B cell (primary cell): ENCODE results near the gene BBOX1. TPM values are rescaled to one million over a fixed set of nuclear protein-coding genes. Genes with fewer than 3 reads are reported as not detected.

Experiments
- ATAC-seq: fragments of 200-7000 bp; cut with Tn5 transposase; one replicate; pipeline ENCODE4 v1.10.0; 2021; ENCODE audit warnings: low read depth, mild to moderate bottlenecking, moderate number of reproducible peaks, moderate library complexity
- CTCF ChIA-PET: fragments of 350-600 bp; sonication (Branson Sonifier 250); formaldehyde crosslinking; loops from one replicate; lab custom pipeline; 2021; ENCODE audit warnings: antibody characterized with exemption, inconsistent platforms; lab: Charles Lee
- POLR2A ChIA-PET: fragments of 350-600 bp; sonication (Branson Sonifier 250); formaldehyde crosslinking; loops from one replicate; lab custom pipeline; 2021; ENCODE audit warnings: antibody characterized with exemption; lab: Charles Lee
- DNase-seq: peaks from one replicate; pipeline ENCODE4 v3.0.0; 2013
- H2AFZ ChIP-seq: 2 replicates; pipeline ENCODE4 v1.6.1; 2012; ENCODE audit warnings: mild to moderate bottlenecking, low read depth, low read length; ENCODE audit not compliant: insufficient read depth, poor library complexity, severe bottlenecking
- H3K27ac ChIP-seq, 2 donors: 1 replicate in 1 of 2; 2 replicates in 1 of 2; pipeline ENCODE4 v1.5.1; 2012 to 2013; ENCODE audit warnings: low read length in 2 of 2, mild to moderate bottlenecking in 2 of 2, moderate library complexity in 1 of 2
- H3K27me3 ChIP-seq, 4 experiments: fragments of 200-600 bp in 1 of 4; sonication (generic) in 1 of 4; replicated peaks in 1 of 4; 1 replicate in 2 of 4; 2 replicates in 2 of 4; pipeline versions ENCODE4 v1.6.1 to v1.7.0; 2013 to 2016; ENCODE audit warnings: low read length in 3 of 4, mild to moderate bottlenecking in 2 of 4, mixed read lengths in 1 of 4, moderate library complexity in 1 of 4; ENCODE audit not compliant: insufficient read depth in 4 of 4, control insufficient read depth in 3 of 4; ENCODE audit errors: control extremely low read depth in 1 of 4
- H3K36me3 ChIP-seq, 2 experiments: replicated peaks in 1 of 2; 1 replicate in 1 of 2; 2 replicates in 1 of 2; pipeline versions ENCODE4 v1.6.1 to v1.7.1; 2013; ENCODE audit warnings: low read length in 1 of 2; ENCODE audit not compliant: insufficient read depth in 2 of 2, control insufficient read depth in 1 of 2; ENCODE audit errors: control extremely low read depth in 1 of 2, extremely low read depth in 1 of 2
- H3K4me1 ChIP-seq, 2 donors: fragments of 200-600 bp in 1 of 2; sonication (generic) in 1 of 2; 1 replicate in 1 of 2; 2 replicates in 1 of 2; pipeline versions ENCODE4 v1.5.1 to v1.6.1; 2013 to 2017; ENCODE audit warnings: low read length in 2 of 2; ENCODE audit not compliant: control insufficient read depth in 2 of 2, insufficient read depth in 2 of 2
- H3K4me2 ChIP-seq: replicated peaks from 2 replicates; pipeline ENCODE3; 2012; ENCODE audit warnings: mild to moderate bottlenecking, low read depth, low read length; ENCODE audit not compliant: poor library complexity, severe bottlenecking
- H3K4me3 ChIP-seq, 5 experiments: fragments of 200-600 bp in 1 of 5; sonication (generic) in 1 of 5; 1 replicate in 3 of 5; 2 replicates in 2 of 5; pipeline versions ENCODE4 v1.5.1 to v1.7.0; 2011 to 2016; ENCODE audit warnings: low read length in 4 of 5, mild to moderate bottlenecking in 4 of 5, low read depth in 2 of 5, control low read depth in 1 of 5, moderate library complexity in 1 of 5; ENCODE audit not compliant: insufficient read depth in 1 of 5; ENCODE audit errors: control extremely low read depth in 1 of 5, extremely low read depth in 1 of 5
- H3K79me2 ChIP-seq: fragments of 200-600 bp; sonication (generic); one replicate; pipeline ENCODE4 v1.6.0; 2016; ENCODE audit warnings: low read length; ENCODE audit not compliant: control insufficient read depth, insufficient read depth
- H3K9ac ChIP-seq: fragments of 200-600 bp; sonication (generic); 2 replicates; pipeline ENCODE4 v1.6.1; 2017; ENCODE audit warnings: mild to moderate bottlenecking, low read length, moderate library complexity
- H3K9me3 ChIP-seq, 3 donors: one replicate each; pipeline versions ENCODE4 v1.6.1 to v1.7.1; 2013; ENCODE audit warnings: low read length in 2 of 3; ENCODE audit not compliant: control insufficient read depth in 2 of 3, insufficient read depth in 1 of 3; ENCODE audit errors: control extremely low read depth in 1 of 3
- H4K20me1 ChIP-seq: 2 replicates; pipeline ENCODE4 v1.6.0; 2012; ENCODE audit warnings: mild to moderate bottlenecking, low read length; ENCODE audit not compliant: insufficient read depth, control insufficient read depth, poor library complexity, severe bottlenecking
- H3K27ac Mint-ChIP-seq: one replicate; pipeline ENCODE4 v1.8.0; 2021; ENCODE audit warnings: mixed read lengths
- H3K27me3 Mint-ChIP-seq: one replicate; pipeline ENCODE4 v1.8.0; 2021; ENCODE audit warnings: mixed read lengths
- H3K4me1 Mint-ChIP-seq: one replicate; pipeline ENCODE4 v1.8.0; 2021; ENCODE audit warnings: mixed read lengths
- H3K4me3 Mint-ChIP-seq: one replicate; pipeline ENCODE4 v1.8.0; 2021; ENCODE audit warnings: mixed read lengths
- H3K9me3 Mint-ChIP-seq: one replicate; pipeline ENCODE4 v1.8.0; 2022; ENCODE audit warnings: mixed read lengths; ENCODE audit not compliant: insufficient read depth
- CTCF ChIP-seq: fragments of 200-600 bp; IDR thresholded peaks from one replicate; pipeline ENCODE4 v1.8.0; 2022; ENCODE audit warnings: antibody characterized with exemption, mild to moderate bottlenecking
- EZH2 ChIP-seq: IDR thresholded peaks from 2 replicates; pipeline ENCODE4 v1.6.1; 2012; ENCODE audit warnings: borderline replicate concordance, low read depth, mild to moderate bottlenecking, moderate library complexity, low read length; ENCODE audit not compliant: insufficient read depth, poor library complexity, severe bottlenecking
- intact Hi-C: fragments of 100-400 bp; cut with micrococcal nuclease; formaldehyde crosslinking; loops from one replicate; pipeline ENCODE4 v1.10.0; 2022
- polyA plus RNA-seq: library from polyadenylated mRNA; depleted of rRNA; stranded (reverse); fragments of >200 nt; gene quantifications from 2 replicates; pipeline ENCODE4 v1.2.3, GENCODE V29; 2012
- total RNA-seq, 2 donors: library from RNA; stranded (reverse); fragments of 120-200 nt in 1 of 2; gene quantifications; 1 replicate in 1 of 2; 2 replicates in 1 of 2; pipeline versions ENCODE4 v1.2.3 to v1.2.4, GENCODE V29; 2013 to 2022

Gene BBOX1
- total and polyA plus RNA-seq, 2 donors (not counting 1 experiment from before 2014, with no cell fraction given): not detected

- H3K4me2 ChIP-seq: no peak overlapping the region
- no peak overlapping the region for H2AFZ ChIP-seq
- H3K79me2 ChIP-seq: no peaks in the 10 kb centered on the region
- ChIA-PET CTCF (no interaction called here), POLR2A (no interaction called here)
- intact Hi-C loops: no loop called here
- no peak overlapping the region for H3K4me3 Mint-ChIP-seq
- H3K4me3 ChIP-seq: no peak overlapping the region
- H3K27ac Mint-ChIP-seq: no peak overlapping the region
- H3K27me3 Mint-ChIP-seq: no peaks in the 10 kb centered on the region
- H3K4me1 Mint-ChIP-seq: no peaks in the 10 kb centered on the region
- H3K9me3 Mint-ChIP-seq: peaks cover 16% of the 10 kb centered on the region
- H3K9me3 ChIP-seq: peaks cover 0 to 7% (median 5%) of the 10 kb centered on the region in 3 donors
- no peak overlapping the region for H3K9ac ChIP-seq
- H4K20me1 ChIP-seq: no peaks in the 10 kb centered on the region
- H3K36me3 ChIP-seq: no peaks in the 10 kb centered on the region
- DNase-seq: no peak
- ATAC-seq: no peak
- TF ChIP-seq EZH2: no peak
- TF ChIP-seq CTCF: no peak
- H3K27ac ChIP-seq: no peak overlapping the region
- H3K4me1 ChIP-seq: no peaks in the 10 kb centered on the region
- no peaks in the 10 kb centered on the region for H3K27me3 ChIP-seq
These were observed 98.1 kb downstream of the BBOX1 start for GRCh38 chr11:27138716-27139115.

DNA sequence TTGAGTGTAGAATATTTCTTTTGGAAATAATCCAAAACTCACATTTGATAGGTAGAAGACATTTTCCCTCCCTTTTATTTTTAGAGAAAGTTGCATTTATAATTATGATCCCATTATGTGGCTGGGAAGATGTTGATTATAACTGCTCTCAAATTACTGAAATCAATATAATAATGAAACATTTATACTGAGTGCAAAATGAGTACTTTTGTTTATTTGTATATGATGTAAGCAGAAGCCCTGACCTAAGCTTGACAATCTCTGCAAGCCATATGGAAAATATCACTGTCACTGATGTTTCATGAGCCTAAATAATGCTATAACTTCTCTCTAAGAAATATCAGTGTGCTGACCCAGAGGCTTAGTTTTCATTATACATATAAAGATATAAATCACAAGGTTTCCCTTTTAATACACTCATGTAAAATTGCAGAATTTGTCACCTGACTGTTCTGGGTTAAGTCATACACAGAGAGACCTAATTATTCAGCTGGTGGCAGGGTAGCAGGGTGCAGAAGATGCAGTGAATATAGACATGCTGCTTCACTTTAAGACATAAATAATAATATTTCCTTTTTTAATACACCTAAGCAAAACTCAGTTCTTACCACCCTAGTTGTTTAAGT lies 99.2 kb downstream of the BBOX1 start:
- no peaks in the 10 kb centered on the region for H3K36me3 ChIP-seq
- Mint-ChIP-seq H3K9me3 (peaks cover 14% of the 10 kb centered on the region), H3K27ac (no peak overlapping the region), H3K4me1 (no peaks in the 10 kb centered on the region), H3K4me3 (no peak overlapping the region), H3K27me3 (no peaks in the 10 kb centered on the region)
- H3K79me2 ChIP-seq: no peaks in the 10 kb centered on the region
- H4K20me1 ChIP-seq: no peaks in the 10 kb centered on the region
- no peaks in the 10 kb centered on the region for H3K4me1 ChIP-seq
- ChIA-PET POLR2A (no interaction called here), CTCF (no interaction called here)
- intact Hi-C loops: no loop called here
- ATAC-seq: no peak
- H3K9me3 ChIP-seq: peaks cover 0 to 7% (median 5%) of the 10 kb centered on the region in 3 donors
- H3K27ac ChIP-seq: no peak overlapping the region
- no peak for TF ChIP-seq CTCF
- no peak for TF ChIP-seq EZH2
- H3K4me2 ChIP-seq: no peak overlapping the region
- H3K27me3 ChIP-seq: no peaks in the 10 kb centered on the region
- no peak for DNase-seq
- no peak overlapping the region for H3K4me3 ChIP-seq
- H3K9ac ChIP-seq: no peak overlapping the region
- no peak overlapping the region for H2AFZ ChIP-seq
